ENCODE results near the gene CHML. TPM values are rescaled to one million over a fixed set of nuclear protein-coding genes. Genes with fewer than 3 reads are reported as not detected.

CHML gene
- total and polyA plus RNA-seq, 2 of the 8 experiments (the other 6 are each of a cell fraction or from before 2014, with no cell fraction given): 11.5 to 82.4 TPM

DNA sequence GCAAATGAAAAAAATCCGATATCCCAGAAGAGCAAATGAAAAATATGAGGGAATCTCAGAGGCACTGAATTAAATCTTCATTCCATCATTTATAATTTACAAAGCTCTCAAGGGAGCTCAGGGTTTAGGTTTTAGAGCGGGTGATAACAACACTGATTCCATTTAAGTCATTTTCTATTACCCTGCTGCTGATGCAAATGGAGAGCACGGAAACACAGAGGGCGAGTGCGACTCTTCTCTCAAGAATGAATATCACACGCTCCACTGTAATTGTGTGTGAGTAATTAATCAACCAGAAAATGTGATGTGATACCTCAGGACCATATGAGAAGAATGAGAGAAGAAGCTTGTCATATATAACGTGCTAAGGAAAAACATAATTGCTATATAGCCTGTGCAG, 22.7 kb downstream of the CHML start:
- Histone ChIP-seq H2BK5ac (ENCODE audit: low read depth, low read length) (no peak overlapping the region), H2AFZ (ENCODE audit: low read length) (no peak overlapping the region), H3K56ac (replicated peaks; ENCODE audit: insufficient read length, low read depth, low read length) (no peak overlapping the region), H4K20me1 (replicated peaks in 1 of 2; ENCODE audit: control insufficient read depth in 1 of 2, insufficient read depth in 2 of 2, low read length in 2 of 2) (no peaks in the 10 kb centered on the region), H4K8ac (ENCODE audit: extremely low read depth, insufficient read depth, low read length) (no peak overlapping the region), H2BK120ac (replicated peaks; ENCODE audit: low read depth, low read length) (no peak overlapping the region), H2BK12ac (ENCODE audit: low read depth, low read length) (no peak overlapping the region), H3K79me2 (ENCODE audit: control insufficient read depth in 1 of 2, insufficient read depth in 2 of 2, low read length in 2 of 2) (no peaks in the 10 kb centered on the region), H3K27ac (ENCODE audit: low read depth, low read length) (no peak overlapping the region), H3K23me2 (ENCODE audit: low read depth, low read length) (no peaks in the 10 kb centered on the region), H3K9me3 (ENCODE audit: insufficient read depth in 2 of 2, low read depth in 1 of 2, low read length in 1 of 2) (no peaks in the 10 kb centered on the region), H3K9ac (replicated peaks in 1 of 4; ENCODE audit: extremely low read depth in 1 of 4, low read depth in 3 of 4, low read length in 3 of 4) (no peak overlapping the region), H3K23ac (ENCODE audit: insufficient read length) (no peak overlapping the region), H2BK20ac (ENCODE audit: low read length) (no peak overlapping the region), H2BK15ac (ENCODE audit: low read length) (no peak overlapping the region), H3K36me3 (ENCODE audit: control insufficient read depth in 2 of 4, insufficient read depth in 4 of 4, low read length in 3 of 4) (no peaks in the 10 kb centered on the region), H4K5ac (ENCODE audit: insufficient read length, low read depth, low read length) (no peak overlapping the region), H3K18ac (ENCODE audit: extremely low read depth, low read length) (no peak overlapping the region), H3K4ac (replicated peaks; ENCODE audit: insufficient read length, low read depth, low read length) (no peak overlapping the region), H3K27me3 (replicated peaks in 1 of 4; ENCODE audit: control insufficient read depth in 3 of 4, extremely low read depth in 1 of 4, insufficient read depth in 3 of 4, low read length in 3 of 4) (peaks cover 0 to 1% (median 0%) of the 10 kb centered on the region in 4 experiments; a peak in 1 of 7 replicates), H2AK5ac (ENCODE audit: low read depth, low read length) (no peak overlapping the region), H4K91ac (replicated peaks; ENCODE audit: insufficient read length, low read length) (no peak overlapping the region), H3K14ac (ENCODE audit: insufficient read length) (no peak overlapping the region), H3K4me3 (ENCODE audit: extremely low read depth in 1 of 4, insufficient read depth in 2 of 4, low read depth in 3 of 4, low read length in 4 of 4) (no peak overlapping the region), H3K4me2 (ENCODE audit: insufficient read depth in 1 of 2, low read depth in 2 of 2, low read length in 2 of 2) (no peak overlapping the region), H3K4me1 (replicated peaks in 1 of 4; ENCODE audit: control insufficient read depth in 3 of 4, insufficient read depth in 4 of 4, low read length in 3 of 4) (no peaks in the 10 kb centered on the region), H3K79me1 (ENCODE audit: low read depth, low read length) (no peaks in the 10 kb centered on the region)
- DNase-seq (ENCODE audit: low read depth in 1 of 2, low spot score in 2 of 2) (no peak), FAIRE-seq (no peak)
- ChIA-PET CTCF (ENCODE audit: partially characterized antibody) (interaction anchor here (0.8 to 1.6 kb wide), 4 partner anchors 12 to 381 kb away, joined by 3 read pairs; partner anchors contain the start of gene MAP1LC3C), POLR2A (ENCODE audit: partially characterized antibody) (interaction anchor here (0.6 kb wide), 1 partner anchor 11 kb away, joined by 3 read pairs; no protein-coding TSS in a partner anchor)
- WGBS, 2 experiments (ENCODE audit: extremely low coverage in 1 of 2, insufficient coverage in 1 of 2, insufficient read length in 1 of 2, insufficient replicate concordance in 2 of 2, low coverage in 1 of 2, low lambda C conversion rate in 2 of 2, missing lambda C conversion rate in 1 of 2): 95% methylated on average over 7 of the region's 7 CpGs; no CpG with 5 or more reads in 1 of the 2 experiments
- TF ChIP-seq BRCA1 (IDR thresholded peaks at IDR 0.05; ENCODE audit: low read depth, low read length) (no peak), GABPA (IDR thresholded peaks at IDR 0.05; ENCODE audit: borderline replicate concordance, insufficient read depth, low read length) (no peak), FOSL1 (IDR thresholded peaks at IDR 0.05; ENCODE audit: insufficient read depth, low read depth, low read length) (no peak), RXRA (IDR thresholded peaks at IDR 0.05; ENCODE audit: insufficient read depth, low read depth, low read length) (no peak), CREB1 (IDR thresholded peaks at IDR 0.05) (no peak), MAFK (IDR thresholded peaks at IDR 0.05; ENCODE audit: low read depth, low read length) (no peak)

Data from H1 (cell line).